HG02973 (cell line): ENCODE data around the gene SLITRK2.

Experiments used
- ATAC-seq: cut with Tn5 transposase; IDR thresholded peaks from one replicate; pipeline ENCODE4 v1.9.1; 2021; ENCODE audit warnings: moderate library complexity; ENCODE audit not compliant: unreplicated experiment

The SLITRK2 gene

DNA sequence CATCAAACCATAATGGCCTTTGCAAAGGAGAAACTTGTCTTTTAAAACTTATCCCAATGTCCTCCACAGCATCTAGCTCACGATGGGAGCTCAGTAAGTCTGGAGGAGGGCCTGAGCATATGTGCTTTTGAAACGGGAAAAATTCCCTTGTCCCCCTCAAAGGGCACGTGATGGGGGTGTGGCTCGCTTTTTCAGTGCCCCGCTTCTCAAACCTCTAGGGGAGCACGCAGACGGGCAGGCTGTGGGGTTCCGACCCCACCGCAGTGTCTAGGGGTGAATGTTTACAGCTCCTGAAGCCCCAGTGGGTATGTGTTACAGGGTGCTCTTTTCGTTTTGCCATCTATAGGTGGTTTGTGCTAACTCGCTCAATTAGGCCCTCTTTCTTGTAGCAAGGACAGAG is 31.2 kb downstream of the SLITRK2 start:
- ATAC-seq = no peak

DNA sequence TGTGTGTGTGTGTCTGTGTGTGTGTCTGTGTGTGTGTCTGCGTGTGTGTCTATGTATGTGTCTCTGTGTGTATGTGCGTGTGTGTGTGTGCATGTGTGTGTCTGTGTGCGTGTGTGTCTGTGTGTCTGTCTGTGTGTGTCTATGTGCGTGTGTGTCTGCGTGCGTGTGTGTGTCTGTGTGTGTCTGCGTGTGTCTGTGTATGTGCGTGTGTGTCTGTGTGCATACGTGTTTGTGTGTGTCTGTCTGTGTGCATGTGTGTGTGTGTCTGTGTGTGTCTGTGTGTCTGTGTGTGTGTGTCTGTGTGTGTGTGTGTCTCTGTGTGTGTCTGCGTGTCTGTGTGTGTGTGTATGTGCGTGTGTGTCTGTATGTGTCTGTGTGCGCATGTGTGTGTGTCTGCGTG is 35.6 kb downstream of the SLITRK2 start:
- no peak for ATAC-seq

DNA sequence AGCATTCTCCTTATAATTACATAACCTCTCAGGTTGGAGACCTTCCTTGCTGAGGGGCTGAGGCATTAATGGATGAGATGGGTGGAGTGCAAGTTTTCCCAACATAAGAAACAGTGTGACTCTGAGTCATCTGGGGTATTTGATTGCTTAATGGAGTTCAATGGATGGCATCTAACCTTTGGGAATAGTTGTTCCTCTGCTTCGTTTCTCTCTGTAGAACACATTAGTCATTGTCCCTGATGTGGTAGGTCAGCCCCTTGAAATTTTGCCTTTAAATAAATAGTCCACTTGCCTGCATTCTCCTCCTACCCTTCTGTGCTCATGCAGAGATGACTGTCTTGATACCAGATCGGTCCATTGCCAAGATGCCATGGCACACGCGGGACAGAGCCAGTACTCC is 38.6 kb downstream of the SLITRK2 start:
- ATAC-seq = no peak

DNA sequence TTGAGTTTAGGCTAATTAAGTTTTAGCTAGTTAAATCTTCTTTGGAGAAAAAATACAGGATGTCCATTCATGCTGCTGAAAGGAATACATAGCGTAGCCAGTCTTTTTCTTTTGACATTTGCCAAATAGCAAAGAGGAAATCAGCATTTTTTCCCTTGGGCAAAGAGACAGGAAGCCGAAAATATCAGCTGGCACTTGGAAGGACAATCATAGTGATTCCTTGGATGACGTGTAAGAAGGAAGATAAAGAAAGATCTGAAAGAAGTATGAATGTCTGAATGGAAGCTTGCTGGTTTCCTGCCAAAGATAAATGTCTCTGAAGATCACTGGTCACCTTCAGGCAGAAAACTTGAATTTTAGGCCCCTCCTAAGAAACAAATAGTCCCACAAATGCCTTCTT is 44.2 kb downstream of the SLITRK2 start:
- no peak for ATAC-seq

DNA sequence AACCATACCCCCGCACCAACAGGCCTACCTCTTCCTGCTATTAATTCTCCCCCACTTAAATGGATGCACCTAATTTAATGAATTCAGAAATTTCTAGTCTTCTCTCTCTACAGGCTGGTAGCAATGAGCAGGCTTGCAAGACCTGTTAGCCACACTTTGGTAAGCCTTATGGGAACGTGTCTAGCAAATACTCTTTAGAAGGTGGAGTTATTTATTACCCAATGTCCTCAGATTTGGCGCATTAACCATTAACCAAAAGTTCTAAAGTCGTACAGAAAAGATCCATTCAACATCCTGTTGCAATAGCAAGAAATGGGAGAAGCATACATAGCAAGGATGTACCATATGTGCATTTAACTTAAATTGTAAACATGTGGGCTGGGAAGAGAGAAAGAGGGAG is 47.5 kb downstream of the SLITRK2 start:
- no peak for ATAC-seq
